GM13977 (cell line): ENCODE results near the gene ARHGAP10.
A peak's percentile ranks its signal among the peaks of the same experiment; 100 is the strongest.

Source experiments
- DNase-seq: peaks from one replicate; pipeline ENCODE4 v3.0.0; 2012; ENCODE audit warnings: low spot score
- in situ Hi-C: fragments of 300-500 bp; cut with MboI; formaldehyde crosslinking; loops from one replicate; pipeline ENCODE4 v1.12.0; 2022; ENCODE audit warnings: low sequenced_read_pairs, low pct_unique_long_range_greater_than_20kb, mixed read lengths, inconsistent platforms; ENCODE audit not compliant: unreplicated experiment
- TF ChIP-seq, protein P1 (sequence below): IDR thresholded peaks from 2 replicates; pipeline ENCODE4 v1.5.1; 2012; ENCODE audit warnings: mild to moderate bottlenecking, control low read depth; ENCODE audit not compliant: insufficient read depth; ENCODE audit errors: extremely low read depth, missing control alignments

The ARHGAP10 gene

DNA sequence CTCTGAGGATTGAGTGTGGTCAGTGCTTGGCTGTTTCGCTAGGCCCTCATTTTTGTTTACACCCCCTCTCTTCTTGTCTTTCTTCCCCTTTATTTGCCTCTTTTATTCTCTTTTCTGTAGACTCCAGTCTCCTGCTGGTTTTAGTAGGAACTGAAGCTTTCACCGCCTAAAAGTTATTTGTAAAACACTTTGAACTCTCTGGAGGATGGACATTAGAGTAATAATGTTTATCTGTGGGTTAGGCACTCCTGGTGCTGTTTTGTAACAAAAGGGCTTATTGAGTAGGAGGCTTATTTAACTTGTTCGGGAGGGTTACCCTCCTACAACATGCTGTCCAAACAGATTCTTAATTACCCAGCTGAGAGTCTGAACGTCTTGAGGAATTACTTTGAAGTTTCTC is 1.6 kb upstream of the ARHGAP10 start:
- DNase-seq: no peak
- in situ Hi-C loops: no loop called here
- TF ChIP-seq, protein P1, sequence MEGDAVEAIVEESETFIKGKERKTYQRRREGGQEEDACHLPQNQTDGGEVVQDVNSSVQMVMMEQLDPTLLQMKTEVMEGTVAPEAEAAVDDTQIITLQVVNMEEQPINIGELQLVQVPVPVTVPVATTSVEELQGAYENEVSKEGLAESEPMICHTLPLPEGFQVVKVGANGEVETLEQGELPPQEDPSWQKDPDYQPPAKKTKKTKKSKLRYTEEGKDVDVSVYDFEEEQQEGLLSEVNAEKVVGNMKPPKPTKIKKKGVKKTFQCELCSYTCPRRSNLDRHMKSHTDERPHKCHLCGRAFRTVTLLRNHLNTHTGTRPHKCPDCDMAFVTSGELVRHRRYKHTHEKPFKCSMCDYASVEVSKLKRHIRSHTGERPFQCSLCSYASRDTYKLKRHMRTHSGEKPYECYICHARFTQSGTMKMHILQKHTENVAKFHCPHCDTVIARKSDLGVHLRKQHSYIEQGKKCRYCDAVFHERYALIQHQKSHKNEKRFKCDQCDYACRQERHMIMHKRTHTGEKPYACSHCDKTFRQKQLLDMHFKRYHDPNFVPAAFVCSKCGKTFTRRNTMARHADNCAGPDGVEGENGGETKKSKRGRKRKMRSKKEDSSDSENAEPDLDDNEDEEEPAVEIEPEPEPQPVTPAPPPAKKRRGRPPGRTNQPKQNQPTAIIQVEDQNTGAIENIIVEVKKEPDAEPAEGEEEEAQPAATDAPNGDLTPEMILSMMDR: no peak

DNA sequence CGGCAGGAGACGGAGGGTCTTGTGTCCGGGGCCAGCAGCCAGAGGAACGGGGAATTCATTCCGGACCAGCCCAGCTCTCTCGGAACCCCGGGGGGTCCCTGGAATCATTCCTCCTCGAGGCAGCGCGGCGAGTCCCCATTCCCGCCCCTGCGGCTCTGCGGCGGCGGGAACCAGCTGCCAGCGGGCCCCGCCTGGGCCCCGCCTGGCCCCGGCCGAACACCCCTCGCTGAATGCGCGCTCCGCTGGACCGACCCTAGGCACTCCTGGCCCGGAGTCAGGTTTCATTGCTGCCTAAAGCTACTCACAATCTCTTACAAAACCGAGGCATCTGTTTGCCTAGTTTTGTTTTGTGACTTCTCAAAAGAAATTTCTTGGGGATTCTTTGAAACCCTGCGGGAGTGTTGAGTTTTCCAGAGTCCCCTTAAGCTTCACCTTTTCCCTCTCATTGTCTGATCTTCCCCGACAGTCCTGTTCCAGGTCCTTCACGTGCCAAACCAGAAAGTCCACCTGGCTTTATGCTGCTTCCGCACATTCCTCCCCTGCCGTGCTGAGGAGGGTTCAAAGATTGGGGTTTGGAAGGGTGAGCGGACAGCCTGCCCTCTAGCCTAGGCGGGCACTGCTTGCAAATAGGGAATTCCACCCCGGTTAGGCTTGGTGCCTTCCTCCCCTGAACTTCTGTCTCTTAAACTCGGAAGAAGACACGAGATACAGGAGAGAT is 789 bp downstream of the ARHGAP10 start:
- TF ChIP-seq, protein P1: no peak
- peak; percentile 36 for DNase-seq
- in situ Hi-C loops: no loop called here

DNA sequence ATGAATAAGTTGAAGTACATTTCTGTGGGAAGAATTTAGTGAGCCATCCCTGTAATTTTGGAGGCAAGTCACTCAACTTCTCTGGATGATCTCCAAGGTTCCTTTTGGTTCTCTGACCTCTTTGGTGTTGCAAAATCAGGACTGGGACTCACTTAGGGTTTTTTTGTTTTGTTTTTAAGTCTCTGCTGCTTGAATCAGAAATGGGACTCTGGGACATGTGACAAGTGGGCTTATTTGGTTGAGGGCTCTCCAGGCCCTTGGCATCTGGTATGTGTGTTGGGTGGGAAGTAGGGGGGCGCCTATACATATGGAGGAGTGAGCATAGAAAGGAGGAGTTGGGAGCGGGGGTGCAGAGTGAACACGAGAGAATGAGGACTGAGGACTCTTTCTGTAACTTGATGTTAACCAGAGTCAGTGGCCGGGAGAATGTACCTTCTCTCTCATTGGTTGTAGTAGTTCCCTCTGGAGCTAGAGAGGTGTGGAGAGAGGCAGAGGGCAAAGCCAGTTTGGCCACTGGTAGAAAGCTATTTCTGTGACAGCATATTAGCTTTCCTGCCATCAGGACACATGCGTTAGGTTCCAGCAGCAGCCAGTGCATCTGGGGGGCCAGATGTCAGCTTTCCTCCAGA is 1.9 kb downstream of the ARHGAP10 start:
- in situ Hi-C loops: no loop called here
- TF ChIP-seq, protein P1: peak; percentile 25
- no peak for DNase-seq

DNA sequence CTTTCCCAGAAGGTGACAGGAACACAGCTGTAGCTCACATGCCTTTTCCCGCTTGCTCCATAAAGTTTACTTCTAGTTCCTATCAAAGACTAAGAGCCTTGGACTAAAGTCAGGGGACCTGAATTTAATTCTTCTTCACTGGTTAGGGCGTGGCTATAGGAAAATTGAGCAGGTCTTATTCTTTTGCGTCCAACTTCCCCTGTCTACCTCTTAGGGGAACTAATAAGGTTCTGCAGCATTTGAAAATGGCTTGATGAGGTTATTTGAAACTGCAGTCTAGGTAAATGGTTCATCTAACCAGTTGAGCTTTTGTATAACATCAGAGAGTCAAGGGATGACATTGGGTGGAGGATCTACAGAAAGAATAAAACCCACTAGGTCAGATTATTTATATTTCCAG is 2.6 kb downstream of the ARHGAP10 start:
- DNase-seq: no peak
- in situ Hi-C loops: no loop called here
- TF ChIP-seq, protein P1: no peak

DNA sequence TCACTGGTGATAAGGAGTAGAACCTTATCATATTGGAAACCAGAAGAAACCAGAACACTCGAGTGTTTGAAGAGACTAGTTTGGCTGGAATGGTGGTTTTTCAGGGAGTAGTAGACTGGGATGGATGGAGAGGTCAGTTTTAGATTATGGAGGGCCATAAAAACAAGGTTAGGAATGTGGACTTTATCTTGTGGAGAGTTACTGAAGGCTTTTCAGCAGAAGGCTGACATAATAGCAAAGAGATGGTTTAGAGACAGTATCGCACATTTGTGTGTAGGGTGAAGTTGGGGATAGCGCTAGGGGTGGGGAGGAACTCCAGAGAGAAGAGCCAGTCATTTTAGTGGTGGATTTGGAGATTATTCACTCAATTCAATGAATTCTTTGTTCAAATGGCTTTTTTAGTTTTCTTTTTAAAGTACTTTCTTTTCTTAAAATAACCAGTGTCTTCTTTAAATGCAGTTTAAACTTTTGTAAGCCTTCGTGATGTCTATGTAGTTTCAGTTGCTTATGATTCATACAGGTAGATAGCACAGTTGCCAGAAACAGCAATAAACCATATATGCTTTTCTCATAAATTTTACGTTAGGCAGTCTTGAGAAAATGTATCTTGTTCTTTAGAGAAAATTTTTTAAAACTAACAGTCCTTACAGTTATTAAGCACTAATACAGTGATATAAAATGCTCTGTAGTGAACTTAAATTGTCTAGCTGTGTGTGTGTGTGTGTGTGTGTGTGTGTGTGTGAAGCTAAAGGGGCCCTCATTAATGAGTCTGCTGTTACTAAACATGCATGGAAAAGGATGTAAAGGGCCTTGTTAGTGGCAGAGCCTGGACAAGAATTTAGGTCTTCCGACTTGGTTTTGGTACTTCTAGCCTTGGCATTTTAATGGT is 3.8 kb downstream of the ARHGAP10 start:
- in situ Hi-C loops: no loop called here
- DNase-seq: peak; percentile 58
- TF ChIP-seq, protein P1: no peak

DNA sequence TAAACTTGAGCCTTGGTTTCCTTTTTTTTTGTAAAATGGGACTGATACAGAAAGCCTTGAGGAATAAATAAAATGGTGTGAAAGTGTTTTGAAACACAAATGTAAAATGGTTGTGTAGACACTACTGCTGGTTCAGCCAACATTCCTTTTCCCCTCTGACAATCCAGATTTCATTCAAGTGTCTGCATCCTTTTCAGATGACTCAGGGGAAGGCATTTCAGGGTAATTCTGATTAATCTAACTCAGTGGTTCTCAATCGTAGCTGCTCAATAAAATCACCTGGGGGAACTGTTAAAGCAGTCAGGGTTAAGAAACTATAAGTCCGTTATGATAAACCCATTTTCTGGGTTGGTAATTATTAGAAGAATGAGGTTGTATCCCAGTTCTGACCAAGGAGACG is 4.6 kb downstream of the ARHGAP10 start:
- DNase-seq: no peak
- TF ChIP-seq, protein P1: no peak
- in situ Hi-C loops: no loop called here
